GM21723 (cell line): ENCODE data around the gene KIRREL1.

Source experiments
- ATAC-seq: cut with Tn5 transposase; IDR thresholded peaks from one replicate; pipeline ENCODE4 v1.9.1; 2021; ENCODE audit warnings: mild to moderate bottlenecking, moderate library complexity; ENCODE audit not compliant: unreplicated experiment

Gene KIRREL1

DNA sequence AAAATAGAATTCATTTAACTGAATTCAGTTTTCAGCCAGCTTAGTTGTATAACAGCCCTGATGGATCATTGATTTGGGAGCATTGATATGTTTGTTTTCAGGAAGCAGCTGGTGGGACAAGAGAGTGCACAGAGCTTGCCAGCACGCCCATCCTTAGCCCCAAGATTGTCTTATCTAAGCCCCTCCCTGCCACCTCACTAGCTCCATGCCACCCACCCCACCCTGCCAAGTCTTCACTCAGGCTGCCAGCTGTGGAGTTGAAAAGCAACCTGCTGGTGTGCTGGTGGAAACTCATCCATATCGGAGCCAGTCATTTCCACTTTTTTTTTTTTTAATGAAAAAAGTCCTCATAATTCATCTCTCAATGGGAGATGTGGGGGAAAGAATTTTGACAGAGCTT is 11.8 kb downstream of the KIRREL1 start:
- ATAC-seq, result no peak

- ATAC-seq, result no peak
These were observed 13.7 kb downstream of the KIRREL1 start for GRCh38 chr1:158007180-158007579.

DNA sequence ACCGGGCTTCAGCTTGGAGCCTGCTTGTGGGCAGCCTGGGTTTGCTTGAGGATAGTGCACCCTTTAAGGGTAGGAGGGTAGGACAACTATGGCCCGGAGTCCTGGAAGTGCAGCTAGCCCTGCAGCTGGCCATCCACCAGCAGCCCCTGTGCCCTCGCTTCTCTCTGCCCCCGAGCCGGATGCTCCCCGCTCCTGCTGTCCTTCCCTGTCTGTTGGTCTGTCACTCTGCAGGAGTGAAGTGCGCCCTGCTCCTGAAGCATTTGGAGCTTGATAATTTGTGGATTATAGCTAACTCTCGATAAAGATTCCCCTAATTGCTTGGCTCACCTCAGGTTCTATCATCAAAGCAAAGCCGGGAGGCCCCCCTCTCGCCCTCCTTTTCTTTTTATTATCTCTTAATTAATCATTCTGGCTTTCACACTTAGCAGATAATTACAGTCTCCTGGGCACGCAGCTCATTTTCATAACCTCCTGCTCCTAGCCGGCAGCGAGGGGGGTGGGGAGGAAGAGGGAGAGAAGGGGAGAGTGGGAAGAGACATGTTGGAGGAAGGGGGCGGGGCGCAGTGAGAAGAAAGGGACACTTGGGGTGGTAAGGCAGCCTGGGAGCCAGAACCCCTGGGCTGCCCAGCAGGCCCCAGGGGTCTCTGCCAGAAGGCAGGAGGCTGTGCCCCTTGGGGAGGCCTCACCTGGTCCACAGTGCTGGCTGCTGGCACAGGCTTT is 14.4 kb downstream of the KIRREL1 start:
- no peak for ATAC-seq

DNA sequence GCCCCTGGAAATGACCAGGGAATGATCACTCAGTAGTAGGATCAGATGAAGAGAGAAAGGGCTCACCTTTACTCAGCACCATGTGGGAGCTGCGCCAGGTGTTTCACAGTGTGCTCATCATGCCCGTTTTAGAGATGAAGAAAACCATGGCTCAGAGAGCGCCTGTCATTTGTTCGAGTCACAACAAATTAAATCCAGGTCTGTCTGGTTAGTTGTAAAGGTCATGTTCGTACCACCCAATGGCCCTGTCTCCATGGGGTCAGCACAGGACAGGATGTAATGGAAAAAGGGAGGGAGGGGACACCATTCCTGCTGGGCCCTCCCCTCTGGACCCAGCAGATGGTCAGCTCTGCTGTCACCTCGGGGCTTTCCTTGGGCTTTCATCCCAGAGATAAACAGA is 15.2 kb downstream of the KIRREL1 start:
- no peak for ATAC-seq

- ATAC-seq, result no peak
These were observed 18.3 kb downstream of the KIRREL1 start for GRCh38 chr1:158011714-158012113.

- ATAC-seq, result no peak
These were observed 20.6 kb downstream of the KIRREL1 start for GRCh38 chr1:158013840-158014730.

- no peak for ATAC-seq
These were observed 21.4 kb downstream of the KIRREL1 start for GRCh38 chr1:158014731-158015320.

GRCh38 chr1:158016651-158017335 is 23.3 kb downstream of the KIRREL1 start:
- ATAC-seq, result no peak

DNA sequence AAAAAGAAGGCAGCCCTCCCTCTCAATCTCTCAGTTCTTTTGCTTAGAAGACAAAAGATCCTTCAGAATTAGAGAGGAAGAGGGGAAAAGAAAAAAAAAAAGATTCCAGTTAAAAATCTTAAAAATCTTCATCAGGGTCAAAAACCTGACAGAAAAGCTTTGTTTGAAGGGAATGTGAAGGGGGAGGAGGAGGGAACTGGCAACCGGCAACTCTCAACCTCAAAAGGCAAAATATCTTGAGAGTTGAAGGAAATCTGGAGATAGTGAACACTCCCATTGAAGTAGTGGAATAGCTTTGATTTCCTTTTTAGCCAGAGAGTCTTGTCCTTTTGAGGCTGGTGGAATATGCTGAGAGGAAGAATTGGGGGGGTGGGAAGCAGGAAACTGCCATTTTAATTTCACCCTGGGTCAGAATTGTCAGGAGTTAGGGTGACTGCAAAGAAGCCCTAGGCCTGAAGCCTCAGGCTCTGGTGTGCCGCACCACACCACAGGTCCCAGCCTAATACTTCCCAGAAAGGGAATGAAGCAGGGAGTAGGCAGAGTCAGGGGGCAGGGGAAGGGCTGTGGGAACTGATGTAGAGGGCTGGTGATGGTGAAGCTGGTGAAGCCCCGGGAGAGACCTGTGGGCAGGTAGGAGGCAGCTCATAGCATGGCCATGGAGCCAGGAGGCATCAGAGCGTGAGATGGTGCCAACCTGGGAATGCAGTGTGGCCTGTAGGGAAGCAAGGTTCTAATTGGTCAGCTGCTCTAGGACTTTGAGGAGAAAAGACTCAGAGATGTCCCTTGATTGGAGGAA is 24.6 kb downstream of the KIRREL1 start:
- ATAC-seq, result no peak

GRCh38 chr1:158019171-158019868 is 25.9 kb downstream of the KIRREL1 start:
- no peak for ATAC-seq

GRCh38 chr1:158020259-158020885 is 26.9 kb downstream of the KIRREL1 start:
- ATAC-seq, result no peak

DNA sequence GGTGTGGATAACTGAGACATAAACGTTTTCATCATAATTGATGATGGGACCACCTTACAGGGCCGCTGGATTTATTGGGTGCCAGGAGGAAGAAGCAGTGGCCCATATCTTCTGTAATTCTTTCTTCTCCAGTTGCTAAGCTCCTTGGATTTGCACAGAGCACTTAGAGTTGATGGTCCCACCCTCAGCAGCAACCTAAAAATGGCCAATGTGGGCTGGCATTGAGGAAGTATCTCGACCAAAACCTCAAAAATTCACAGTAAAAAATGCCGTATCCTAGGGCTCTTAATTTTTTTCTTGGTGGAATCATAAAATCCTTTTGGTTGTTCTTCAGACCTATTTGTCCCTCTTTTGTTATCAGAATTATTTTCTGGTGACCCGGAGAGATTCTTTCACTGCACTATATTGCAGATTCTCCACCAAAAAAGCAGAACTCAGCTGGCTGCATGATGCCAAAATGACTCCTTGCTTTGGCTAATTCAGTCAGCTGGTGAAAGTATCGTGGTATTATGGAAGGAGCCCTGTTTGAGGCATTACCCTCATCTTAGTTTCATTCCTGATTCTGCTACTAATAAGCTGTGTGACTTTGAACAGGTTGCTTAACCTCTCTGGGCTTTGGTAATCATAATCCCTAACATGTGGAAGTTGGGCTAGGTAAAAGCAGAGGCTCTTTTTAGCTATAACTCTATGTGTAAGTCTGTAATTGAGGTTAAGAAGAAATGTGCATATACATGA is 27.6 kb downstream of the KIRREL1 start:
- ATAC-seq, result no peak

DNA sequence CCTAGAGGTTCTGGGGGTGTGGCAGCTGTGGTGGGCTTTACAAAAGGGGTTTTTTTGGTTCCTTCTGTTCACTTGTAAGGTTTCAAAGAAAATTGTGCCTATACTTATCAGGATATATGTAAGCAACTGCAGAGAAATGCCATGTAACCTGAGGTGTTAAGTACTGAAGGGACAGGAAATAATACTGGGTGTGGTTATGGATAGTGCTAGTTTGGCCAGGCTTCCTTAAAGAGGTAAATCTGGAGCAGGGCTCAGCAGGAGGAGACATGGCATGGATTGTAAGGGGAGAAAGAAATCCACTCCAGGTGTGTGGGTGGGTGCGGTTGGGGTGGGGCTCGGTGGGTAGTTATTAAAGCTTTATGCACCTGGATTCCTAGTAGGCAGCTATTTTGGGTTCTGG is 28.3 kb downstream of the KIRREL1 start:
- no peak for ATAC-seq

DNA sequence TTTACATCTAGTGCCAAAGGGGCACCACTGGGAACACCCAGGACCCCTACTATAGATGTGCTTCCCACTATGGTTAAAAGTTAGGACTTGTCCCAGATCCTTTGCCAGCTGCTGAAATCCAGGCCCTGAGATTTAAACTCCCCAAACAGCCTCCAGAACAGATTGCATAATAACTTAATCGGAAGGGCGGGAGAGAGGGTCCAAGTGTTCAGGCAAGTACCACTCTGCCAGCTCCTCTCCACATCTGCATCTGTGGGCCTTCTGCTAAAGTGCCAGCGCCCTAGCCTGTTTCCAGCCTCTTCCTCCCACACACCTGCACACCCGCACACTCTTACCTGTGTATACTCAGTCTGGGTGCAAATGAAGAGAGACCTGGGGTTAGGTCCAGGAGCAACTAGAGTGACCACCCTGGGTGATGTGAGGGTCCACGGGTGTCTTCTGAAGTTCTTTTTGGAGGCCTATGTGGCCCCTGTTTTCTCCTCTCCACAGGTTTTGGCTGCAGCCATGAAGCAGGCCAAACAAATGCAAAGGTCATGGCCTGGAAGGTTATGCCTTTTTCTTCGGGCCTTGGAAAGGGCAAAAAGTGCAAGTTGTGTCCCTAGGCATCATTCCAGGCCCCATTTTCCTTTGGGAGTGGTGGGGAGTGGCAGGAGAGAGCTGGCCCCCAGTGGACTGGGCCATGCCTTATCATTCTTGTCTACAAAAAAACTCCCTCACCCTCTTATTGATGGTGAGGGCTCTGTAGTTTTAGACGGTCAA is 29.3 kb downstream of the KIRREL1 start:
- ATAC-seq, result no peak

DNA sequence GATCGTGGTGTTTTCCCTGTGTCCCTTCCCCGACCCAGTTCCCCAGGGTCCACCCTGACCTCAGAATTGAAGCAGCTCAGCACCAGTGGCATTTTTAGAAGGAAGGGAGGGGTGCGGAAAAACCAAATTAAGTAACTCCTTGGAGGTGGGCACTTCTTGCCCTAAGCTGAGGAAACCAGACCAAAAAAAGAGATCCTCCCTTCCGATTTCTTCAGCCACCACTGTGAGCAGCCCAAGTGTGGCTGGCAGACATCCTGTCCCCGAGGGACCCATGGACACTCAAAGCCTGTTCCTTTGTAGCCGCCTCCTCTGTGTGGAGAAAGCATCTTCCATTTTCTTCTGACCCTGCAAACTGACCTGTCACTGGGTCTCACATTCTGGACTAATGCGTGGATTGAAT is 31.3 kb downstream of the KIRREL1 start:
- ATAC-seq, result no peak

- no peak for ATAC-seq
These were observed 32.3 kb downstream of the KIRREL1 start for GRCh38 chr1:158025576-158026230.

GRCh38 chr1:158026651-158027050 is 33.2 kb downstream of the KIRREL1 start:
- no peak for ATAC-seq
